GM18519 (cell line): ENCODE measurements around the gene PRR23C.

ENCODE experiments used
- ATAC-seq: cut with Tn5 transposase; IDR thresholded peaks from one replicate; pipeline ENCODE4 v1.9.1; 2021; ENCODE audit warnings: mild to moderate bottlenecking, moderate library complexity; ENCODE audit not compliant: unreplicated experiment, low FRiP score

PRR23C gene

GRCh38 chr3:139005356-139005993 lies 39.2 kb downstream of the PRR23C start:
- ATAC-seq: no peak

DNA sequence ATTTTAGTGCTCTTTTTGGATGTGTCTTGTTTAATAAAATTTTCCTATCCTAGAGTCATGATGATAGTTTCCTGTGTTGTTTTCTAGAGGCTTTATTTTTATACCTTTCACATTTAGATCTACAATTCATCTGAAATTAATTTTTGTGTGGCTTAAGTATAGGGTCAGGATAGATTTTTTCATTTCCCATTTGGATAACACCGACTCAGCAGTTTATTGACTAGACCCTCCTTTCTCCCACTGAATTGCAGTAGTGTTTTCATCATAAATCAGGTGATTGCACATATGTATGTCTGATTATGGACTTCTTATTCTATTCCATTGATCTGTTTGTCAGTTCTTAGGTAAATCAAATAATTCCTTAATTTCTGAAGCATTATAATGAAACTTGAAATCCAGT lies 49.0 kb downstream of the PRR23C start:
- ATAC-seq: no peak
